RKO (cell line): ENCODE results near the gene TNFAIP2.
"Not testable (repeated sequence)": the region's sequence is repeated elsewhere in the genome, so short reads cannot be mapped to it uniquely, and the experiment has no call there.

Experiments
- DNase-seq: peaks from one replicate; pipeline ENCODE4 v3.0.0-alpha.2; 2016; ENCODE audit warnings: low spot score

The TNFAIP2 gene

DNA sequence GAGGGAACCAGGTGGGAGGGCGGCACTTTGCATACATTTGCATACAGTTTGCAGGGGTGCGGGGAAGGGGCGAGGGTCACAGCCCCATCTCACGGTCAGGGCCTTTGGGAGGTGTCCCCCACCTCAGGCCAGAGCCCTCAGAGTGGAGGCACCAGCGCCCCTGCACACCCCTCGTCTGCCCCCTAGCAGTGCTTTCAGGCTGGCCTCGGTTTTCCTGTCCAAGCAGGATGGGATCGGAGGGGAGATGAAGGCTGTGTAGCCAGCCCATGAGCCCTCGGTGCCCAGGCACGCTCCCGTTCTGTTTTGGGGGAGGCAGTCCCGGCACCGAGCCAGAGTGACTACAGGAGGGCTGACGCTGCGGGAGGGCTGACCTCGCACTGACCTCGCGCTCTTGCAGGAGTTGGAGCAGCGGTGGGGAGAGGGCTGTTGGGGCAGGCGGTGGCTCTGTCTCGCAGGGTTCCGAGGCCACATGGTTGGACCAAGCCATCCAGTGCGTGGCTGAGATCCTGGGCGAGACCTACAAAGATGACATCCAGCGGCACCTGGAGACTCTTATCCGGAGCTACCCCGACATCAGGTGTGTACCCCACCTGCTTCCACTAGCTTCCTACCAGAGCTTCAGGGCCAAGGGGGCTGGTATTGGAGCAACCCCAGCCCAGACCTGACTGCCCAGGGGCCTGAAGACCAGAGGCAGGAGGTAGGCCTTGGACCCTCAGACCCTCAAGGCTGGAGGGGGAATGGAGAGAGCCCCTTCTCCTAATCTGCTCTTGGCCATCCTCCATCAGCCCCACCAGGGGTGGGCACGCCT is 15.1 kb upstream of the TNFAIP2 start:
- DNase-seq: no peak

DNA sequence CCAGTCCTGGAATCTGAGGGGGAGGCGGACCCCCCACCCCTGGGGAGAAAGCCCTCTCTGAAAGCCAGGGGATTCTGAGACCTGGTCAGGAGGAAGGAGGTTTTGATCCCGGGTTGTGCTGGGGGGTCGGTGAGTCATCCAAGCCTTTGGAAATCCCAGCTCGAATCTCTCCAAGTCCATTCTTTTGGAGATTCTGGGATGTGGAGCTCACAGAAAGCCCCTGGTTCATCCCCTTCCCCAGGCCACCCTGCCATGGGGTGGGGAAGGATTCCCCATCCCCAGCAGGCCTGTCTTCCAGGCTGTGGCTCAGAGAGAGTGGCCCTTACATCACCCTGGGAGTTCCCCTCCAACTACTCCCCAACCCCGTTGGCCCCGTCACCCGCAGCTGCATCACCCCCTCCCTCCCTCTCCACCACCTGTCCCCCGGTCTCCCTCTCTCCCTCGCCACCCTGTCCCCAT is 14.5 kb upstream of the TNFAIP2 start:
- DNase-seq: no peak

DNA sequence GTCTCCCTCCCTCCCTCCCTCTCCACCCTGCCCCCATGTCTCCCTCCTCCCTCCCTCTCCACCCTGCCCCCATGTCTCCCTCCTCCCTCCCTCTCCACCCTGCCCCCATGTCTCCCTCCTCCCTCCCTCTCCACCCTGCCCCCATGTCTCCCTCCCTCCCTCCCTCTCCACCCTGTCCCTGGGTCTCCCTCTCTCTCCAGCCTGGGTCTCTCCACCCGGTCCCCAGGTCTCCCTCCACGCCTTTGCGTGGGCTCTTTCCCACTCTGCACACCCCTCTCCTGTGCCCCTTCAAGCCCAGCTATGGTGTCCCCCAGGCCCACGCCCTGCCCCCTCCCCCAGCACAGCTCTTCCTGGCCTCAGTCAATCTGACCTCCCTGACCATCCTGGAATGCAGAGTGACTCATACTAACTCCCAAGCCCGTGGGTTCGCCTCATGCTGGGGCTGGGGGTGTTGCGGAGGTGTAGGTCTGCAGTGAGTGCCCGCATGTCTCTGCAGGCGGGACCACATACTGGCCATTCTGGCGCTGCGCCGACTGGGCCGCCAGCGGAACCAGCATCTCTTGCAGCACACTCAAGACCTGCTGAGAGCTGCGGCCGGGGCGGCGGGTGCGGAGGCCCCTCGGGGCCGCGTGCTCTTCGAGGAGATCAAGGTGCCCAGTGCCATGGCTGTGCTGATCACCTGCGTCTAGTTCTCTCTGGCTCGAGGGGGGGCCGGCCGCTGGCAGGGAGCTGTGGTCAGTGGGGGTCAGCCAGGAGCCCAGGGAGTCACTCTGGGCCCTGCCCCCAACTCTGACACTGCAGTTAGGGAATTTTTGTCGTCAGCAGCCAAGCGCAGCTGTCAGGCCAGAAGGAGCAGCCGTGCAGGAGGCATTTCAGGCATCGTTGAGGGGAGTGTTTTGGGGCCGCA is 13.5 kb upstream of the TNFAIP2 start:
- no peak for DNase-seq

- DNase-seq: no peak
These were observed 12.5 kb upstream of the TNFAIP2 start for GRCh38 chr14:103110681-103111231.

DNA sequence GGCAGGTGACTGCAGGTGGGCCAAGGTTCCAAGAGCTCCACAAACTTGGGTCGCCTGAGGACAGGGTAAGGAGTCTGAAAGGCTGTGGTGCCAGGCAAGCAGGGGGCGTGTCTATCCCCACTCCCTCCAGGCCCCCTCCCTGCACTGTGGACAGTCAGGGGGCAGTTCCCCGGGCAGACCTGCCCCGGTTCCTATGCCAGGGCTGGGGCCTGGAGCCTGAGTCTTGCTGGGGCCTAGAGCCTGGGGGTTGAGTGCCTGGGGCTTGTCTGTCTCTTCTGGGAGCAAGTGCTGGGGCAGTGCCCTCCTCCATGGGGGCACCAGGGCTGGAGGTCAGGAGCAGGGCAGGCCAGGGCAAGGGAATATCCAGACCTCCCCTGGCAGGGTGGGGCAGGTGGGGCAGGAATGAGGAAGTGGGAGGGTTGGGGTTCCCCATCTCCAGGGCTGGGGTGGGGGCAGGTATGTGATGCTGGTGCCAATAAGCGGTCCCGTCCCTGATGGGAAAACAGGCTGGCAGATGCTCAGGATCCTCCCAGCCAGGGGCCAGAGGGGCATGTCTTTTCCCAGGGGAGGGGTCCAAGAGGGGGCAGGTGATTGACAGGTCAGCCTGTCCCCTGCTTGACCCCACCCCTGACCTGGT is 11.9 kb upstream of the TNFAIP2 start:
- no peak for DNase-seq

- no peak for DNase-seq
These were observed 10.6 kb upstream of the TNFAIP2 start for GRCh38 chr14:103112400-103113243.

DNA sequence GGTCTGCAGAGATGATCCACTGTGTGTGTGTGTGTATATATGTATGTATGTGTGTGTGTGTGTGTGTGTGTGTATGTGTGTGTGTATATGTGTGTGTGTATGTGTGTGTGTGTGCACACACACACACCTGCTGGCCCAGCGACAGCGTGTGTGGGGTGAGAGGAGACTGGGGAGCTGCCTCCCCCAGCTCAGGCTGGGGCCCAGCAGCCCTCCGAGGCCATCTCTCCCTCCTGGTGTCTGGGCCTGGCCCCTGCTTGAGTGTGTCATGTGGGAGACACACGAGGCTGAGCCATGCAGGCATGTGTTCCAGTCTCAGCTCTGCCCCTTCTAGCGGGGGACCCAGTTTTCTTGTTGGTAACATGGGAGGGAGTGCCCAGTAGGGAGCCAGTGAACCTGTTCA is 10.0 kb upstream of the TNFAIP2 start:
- DNase-seq: no peak

GRCh38 chr14:103113774-103114173 is 9.5 kb upstream of the TNFAIP2 start:
- DNase-seq: no peak

- not testable (repeated sequence) for DNase-seq
These were observed 8.1 kb upstream of the TNFAIP2 start for GRCh38 chr14:103115086-103115679.

DNA sequence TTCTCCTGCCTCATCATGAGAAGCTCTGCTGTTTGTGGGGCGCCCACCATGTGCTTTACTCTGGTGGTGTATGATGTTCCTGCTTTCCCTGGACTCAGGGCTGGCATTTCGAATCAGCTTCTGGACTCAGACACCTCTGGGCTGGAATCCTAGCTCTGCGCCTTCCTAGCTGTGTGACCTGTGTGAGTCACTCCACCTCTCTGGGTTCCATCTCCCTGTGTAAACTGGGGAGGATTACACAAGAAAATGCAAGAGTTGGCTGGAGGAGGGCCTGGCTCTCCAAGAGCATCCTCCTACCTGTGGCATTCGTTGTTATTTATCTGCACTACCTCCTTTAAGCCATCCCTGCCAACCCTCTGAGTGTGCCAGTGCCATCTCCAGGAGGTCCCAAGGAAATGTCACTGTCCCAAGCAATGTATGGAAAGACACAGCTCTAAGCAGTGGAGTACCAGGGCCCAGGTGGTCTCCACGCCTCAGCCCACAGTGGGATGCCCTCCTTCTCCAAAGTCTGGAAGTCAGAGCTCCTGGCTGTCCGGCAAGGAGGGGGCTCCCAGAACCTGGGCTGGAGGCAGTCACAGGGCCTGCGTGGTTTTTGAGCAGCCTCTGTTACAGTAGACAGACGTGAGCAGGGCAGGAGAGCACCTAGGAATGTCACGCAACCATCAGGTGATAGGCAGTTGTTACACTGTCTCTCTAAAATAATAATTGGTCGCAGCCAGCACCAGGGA is 7.3 kb upstream of the TNFAIP2 start:
- no peak for DNase-seq

GRCh38 chr14:103116636-103117035 is 6.6 kb upstream of the TNFAIP2 start:
- DNase-seq: no peak

DNA sequence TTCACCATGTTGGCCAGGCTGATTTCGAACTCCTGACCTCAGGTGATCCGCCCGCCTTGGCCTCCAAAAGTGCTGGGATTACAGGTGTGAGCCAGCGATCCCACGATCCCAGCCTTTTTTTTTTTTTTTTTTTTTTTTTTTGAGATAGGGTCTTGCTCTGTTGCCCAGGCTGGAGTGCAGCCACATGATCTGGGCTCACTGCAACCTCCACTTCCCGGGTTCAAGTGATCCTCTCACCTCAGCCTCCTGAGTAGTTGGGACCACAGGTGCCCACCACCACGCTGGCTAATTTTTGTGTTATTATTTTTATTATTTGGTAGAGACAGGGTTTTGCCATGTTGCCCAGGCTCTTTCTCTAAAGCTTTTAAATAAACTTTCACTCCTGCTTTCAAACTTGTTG is 5.8 kb upstream of the TNFAIP2 start:
- DNase-seq: not testable (repeated sequence)

- no peak for DNase-seq
These were observed 5.1 kb upstream of the TNFAIP2 start for GRCh38 chr14:103118018-103118662.

- DNase-seq: no peak
These were observed 4.4 kb upstream of the TNFAIP2 start for GRCh38 chr14:103118663-103119404.

GRCh38 chr14:103119527-103119926 is 3.7 kb upstream of the TNFAIP2 start:
- DNase-seq: not testable (repeated sequence)

DNA sequence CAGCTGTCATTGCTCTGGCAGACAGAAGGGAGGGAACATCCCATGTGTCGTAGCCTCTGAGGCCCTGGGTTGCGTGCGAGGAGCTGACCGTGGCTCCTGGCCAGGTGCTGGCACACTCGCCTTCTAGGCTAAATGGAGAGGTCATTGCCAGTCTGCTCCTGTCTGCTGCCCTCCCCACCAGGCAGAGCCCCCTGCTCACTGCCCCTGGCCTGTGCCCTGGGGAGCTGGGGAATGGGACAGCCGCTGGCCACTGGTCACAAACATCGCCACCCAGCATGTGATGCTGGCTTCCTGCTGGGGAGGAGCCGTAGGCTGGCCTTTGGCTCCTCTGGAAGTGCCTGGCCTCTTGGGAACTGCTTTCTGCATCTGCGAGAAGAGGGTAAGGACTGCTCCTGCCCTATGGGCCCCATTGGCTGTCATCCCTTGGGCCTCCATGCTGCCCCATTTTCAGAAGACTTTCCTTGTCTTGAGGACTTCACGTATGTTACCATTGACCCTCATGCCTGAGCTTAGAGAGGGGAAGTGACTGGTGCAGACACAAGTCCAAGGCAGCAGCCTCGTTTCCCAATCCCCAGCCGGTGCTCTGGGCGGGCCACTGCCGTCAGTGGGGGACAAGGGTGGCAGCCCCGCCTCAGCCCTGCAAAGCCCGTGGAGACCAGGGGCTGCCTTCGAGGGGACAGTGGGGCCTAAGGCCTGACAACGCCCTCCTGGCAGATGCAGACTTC is 2.0 kb upstream of the TNFAIP2 start:
- no peak for DNase-seq

DNA sequence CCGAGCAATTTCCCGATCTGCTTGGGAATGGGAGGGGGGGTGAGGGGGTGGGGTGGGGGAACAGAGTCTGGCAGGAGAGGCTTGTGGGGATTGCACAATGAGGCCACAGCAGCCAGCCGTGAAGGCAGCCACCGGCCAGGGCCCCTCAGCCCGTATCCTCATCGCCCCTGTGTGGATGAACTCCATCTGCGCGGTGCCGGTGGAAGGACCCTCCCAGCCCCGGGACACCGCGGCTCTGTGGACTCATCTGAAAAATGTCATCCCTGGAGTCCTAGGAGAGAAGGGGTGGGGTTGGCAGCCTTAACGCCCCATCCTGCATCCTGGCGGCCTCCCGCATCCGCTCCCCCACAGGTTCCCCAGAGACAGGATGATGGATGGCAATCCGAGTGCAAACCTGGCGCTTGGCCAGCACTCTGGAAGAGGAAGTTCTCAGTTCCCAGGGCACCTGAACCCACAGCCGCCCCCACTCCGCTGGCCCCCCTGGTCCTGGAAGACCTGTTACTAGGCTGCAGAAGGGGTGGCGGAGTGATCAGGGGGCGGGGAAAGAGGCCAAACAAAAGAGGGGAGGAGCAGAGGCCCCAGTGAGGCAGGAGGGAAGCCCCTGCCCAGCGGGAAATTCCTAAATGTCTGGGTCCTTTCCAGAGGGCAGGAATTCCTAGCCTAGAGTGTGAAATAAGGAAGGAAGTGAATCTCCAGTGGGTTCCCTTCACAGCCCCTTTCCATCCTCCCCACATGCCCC is 1.2 kb upstream of the TNFAIP2 start:
- no peak for DNase-seq

DNA sequence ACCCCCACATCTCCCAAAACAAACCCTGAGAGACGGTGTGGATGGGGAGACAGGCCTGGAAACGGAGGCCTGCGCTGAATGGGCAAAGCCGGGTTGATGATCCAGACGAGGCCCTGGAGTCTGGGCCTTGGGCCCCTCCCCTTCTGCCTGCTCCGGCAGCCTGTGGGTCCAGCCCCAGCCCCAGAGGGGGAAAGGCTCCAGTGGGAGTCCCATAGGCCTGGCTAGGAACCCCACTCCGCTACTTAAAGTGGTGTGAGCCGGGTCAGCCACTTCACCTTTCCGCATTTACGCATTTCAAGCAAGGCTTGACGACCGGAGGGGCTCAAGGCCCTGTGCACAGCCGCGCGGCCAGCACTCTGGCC is 695 bp upstream of the TNFAIP2 start:
- no peak for DNase-seq
